Measurements from ENCODE around the gene BORCS5.

Gene BORCS5

DNA sequence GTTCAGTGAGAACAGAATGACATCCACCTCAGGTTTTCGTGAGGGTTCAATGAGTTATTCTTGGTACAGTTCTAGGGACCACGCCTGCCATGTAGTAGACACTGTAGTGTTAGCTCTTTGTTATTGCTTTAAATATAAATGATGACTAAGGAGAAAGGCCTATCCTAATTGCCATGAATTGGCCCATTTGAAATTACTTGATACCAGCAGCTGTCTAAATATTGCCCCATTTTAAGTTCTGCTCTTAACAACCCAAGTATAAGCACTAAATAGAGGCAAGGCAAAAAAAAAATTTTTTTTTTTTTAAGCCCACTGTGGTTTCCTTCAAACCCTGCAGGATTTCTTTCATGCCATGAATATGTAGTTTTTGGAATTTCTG, 84.5 kb downstream of the BORCS5 start:
- H3K4me3 ChIP-seq (replicated peaks; ENCODE audit: insufficient read depth, low read length) = no peak overlapping the region

DNA sequence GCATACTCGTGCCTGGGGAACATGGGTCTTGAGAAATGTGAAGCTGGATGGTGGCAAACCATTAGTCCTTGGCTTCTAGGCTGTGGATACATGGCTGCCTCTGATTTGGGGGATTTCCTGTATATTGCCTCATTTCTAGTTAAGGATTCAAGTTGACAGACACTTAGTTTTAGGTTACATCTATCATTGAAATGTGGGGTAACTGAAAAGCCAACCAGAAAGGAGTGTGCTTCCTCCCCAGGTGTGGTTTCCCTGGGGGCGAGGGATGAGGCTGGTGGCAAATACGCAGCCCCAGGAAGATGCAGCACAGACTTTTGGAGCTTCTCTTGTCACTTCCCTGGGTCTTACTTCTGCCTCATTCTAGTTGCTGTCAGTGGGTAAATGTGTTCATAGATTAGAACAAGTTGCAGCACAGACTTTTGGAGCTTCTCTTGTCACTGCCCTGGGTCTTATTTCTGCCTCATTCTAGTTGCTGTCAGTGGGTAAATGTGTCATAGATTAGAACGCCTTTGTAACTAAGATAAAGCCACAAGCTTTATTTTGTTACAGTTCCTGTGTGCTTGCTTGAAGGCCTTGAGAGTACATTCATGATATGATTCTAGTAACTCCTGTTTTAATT, 85.1 kb downstream of the BORCS5 start:
- Histone ChIP-seq H3K27ac (replicated peaks) (peak overlapping the region; percentile 20; the same call in 1 of the 2 replicates), H3K4me3 (replicated peaks; ENCODE audit: insufficient read depth, low read length) (no peak overlapping the region), H3K27me3 (ENCODE audit: insufficient read depth, poor library complexity, severe bottlenecking) (no peaks in the 10 kb centered on the region)
- DNase-seq (ENCODE audit: low read depth in 1 of 2, low spot score in 1 of 2) = no peak
- TF ChIP-seq POLR2AphosphoS5 (IDR thresholded peaks at IDR 0.05; ENCODE audit: low read depth) (no peak), SPI1 (IDR thresholded peaks at IDR 0.05; ENCODE audit: borderline replicate concordance, low read depth) (no peak), GABPA (IDR thresholded peaks at IDR 0.05; ENCODE audit: low read depth) (no peak)

More for the DNA sequence above, 84.5 kb downstream of the BORCS5 start:
- DNase-seq (ENCODE audit: low read depth in 1 of 2, low spot score in 1 of 2) = no peak
- no peak overlapping the region for H3K27ac ChIP-seq (replicated peaks)
- TF ChIP-seq, protein P1, sequence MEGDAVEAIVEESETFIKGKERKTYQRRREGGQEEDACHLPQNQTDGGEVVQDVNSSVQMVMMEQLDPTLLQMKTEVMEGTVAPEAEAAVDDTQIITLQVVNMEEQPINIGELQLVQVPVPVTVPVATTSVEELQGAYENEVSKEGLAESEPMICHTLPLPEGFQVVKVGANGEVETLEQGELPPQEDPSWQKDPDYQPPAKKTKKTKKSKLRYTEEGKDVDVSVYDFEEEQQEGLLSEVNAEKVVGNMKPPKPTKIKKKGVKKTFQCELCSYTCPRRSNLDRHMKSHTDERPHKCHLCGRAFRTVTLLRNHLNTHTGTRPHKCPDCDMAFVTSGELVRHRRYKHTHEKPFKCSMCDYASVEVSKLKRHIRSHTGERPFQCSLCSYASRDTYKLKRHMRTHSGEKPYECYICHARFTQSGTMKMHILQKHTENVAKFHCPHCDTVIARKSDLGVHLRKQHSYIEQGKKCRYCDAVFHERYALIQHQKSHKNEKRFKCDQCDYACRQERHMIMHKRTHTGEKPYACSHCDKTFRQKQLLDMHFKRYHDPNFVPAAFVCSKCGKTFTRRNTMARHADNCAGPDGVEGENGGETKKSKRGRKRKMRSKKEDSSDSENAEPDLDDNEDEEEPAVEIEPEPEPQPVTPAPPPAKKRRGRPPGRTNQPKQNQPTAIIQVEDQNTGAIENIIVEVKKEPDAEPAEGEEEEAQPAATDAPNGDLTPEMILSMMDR (IDR thresholded peaks at IDR 0.05; ENCODE audit: insufficient read depth, low read length) = no peak
- TF ChIP-seq SPI1 (IDR thresholded peaks at IDR 0.05; ENCODE audit: borderline replicate concordance, low read depth) = no peak
- TF ChIP-seq GABPA (IDR thresholded peaks at IDR 0.05; ENCODE audit: low read depth) = no peak
- TF ChIP-seq, protein P2, sequence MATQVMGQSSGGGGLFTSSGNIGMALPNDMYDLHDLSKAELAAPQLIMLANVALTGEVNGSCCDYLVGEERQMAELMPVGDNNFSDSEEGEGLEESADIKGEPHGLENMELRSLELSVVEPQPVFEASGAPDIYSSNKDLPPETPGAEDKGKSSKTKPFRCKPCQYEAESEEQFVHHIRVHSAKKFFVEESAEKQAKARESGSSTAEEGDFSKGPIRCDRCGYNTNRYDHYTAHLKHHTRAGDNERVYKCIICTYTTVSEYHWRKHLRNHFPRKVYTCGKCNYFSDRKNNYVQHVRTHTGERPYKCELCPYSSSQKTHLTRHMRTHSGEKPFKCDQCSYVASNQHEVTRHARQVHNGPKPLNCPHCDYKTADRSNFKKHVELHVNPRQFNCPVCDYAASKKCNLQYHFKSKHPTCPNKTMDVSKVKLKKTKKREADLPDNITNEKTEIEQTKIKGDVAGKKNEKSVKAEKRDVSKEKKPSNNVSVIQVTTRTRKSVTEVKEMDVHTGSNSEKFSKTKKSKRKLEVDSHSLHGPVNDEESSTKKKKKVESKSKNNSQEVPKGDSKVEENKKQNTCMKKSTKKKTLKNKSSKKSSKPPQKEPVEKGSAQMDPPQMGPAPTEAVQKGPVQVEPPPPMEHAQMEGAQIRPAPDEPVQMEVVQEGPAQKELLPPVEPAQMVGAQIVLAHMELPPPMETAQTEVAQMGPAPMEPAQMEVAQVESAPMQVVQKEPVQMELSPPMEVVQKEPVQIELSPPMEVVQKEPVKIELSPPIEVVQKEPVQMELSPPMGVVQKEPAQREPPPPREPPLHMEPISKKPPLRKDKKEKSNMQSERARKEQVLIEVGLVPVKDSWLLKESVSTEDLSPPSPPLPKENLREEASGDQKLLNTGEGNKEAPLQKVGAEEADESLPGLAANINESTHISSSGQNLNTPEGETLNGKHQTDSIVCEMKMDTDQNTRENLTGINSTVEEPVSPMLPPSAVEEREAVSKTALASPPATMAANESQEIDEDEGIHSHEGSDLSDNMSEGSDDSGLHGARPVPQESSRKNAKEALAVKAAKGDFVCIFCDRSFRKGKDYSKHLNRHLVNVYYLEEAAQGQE (IDR thresholded peaks at IDR 0.05; ENCODE audit: insufficient replicate concordance, low read depth) = no peak
- TF ChIP-seq POLR2AphosphoS5 (IDR thresholded peaks at IDR 0.05; ENCODE audit: low read depth) = no peak
- H3K27me3 ChIP-seq (ENCODE audit: insufficient read depth, poor library complexity, severe bottlenecking) = no peaks in the 10 kb centered on the region

DNA sequence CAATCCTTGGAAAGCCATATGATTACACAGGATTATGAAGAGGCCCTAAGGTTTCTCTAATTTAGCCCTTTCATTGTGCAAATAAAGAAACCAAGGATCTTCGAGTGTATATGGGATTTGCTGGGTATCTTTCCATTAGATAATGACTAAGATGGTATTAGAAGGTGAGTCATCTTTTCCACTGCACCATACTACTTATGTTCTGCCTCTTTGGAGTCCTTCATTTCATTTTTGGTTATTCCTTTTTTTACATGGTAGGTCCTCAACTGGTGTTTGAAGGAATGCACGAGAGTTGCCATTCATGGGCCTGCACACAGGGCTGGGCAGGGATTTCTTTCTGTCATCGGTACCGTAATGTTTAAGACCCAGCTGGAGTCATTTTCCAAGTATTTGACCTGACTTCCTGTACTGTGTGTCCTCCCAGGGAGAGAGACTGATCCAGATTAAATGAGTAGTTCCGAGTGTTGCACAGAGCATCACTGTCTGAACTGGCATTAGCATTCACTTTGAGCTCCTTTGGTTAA, 85.7 kb downstream of the BORCS5 start:
- Histone ChIP-seq H3K27me3 (ENCODE audit: insufficient read depth, poor library complexity, severe bottlenecking) (no peaks in the 10 kb centered on the region), H3K4me3 (replicated peaks; ENCODE audit: insufficient read depth, low read length) (no peak overlapping the region), H3K27ac (replicated peaks) (peak overlapping the region; percentile 20; the same call in 1 of the 2 replicates)
- DNase-seq (ENCODE audit: low read depth in 1 of 2, low spot score in 1 of 2) = no peak
- TF ChIP-seq, protein P2 (IDR thresholded peaks at IDR 0.05; ENCODE audit: insufficient replicate concordance, low read depth) = no peak
- TF ChIP-seq POLR2AphosphoS5 (IDR thresholded peaks at IDR 0.05; ENCODE audit: low read depth) (no peak), GABPA (IDR thresholded peaks at IDR 0.05; ENCODE audit: low read depth) (no peak), SPI1 (IDR thresholded peaks at IDR 0.05; ENCODE audit: borderline replicate concordance, low read depth) (no peak)
- TF ChIP-seq, protein P1 (IDR thresholded peaks at IDR 0.05; ENCODE audit: insufficient read depth, low read length) = no peak

DNA sequence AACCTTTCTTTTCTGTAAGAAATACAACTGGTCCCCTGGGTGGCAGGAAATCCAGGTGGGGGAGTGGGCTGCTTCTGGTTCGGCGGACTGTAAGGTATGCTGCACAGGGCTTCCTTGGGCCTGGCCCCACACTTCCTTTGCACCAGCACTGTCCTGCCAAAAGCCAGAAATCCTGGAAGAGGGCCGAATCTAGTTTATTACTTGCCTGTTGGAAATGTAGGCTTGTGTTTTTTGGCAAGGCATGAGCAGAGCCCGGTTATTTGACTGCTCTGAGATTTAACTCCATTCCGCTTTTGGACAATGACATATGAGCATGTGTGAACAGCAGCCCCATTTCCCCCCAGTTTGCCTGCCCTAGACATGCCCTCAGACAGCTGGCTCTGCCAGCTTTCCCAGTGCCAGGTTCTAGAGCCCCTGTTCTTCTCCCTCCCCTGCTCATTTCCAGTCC, 86.6 kb downstream of the BORCS5 start:
- H3K27me3 ChIP-seq (ENCODE audit: insufficient read depth, poor library complexity, severe bottlenecking) = no peaks in the 10 kb centered on the region
- H3K4me3 ChIP-seq (replicated peaks; ENCODE audit: insufficient read depth, low read length) = no peak overlapping the region
- H3K27ac ChIP-seq (replicated peaks) = no peak overlapping the region
- TF ChIP-seq, protein P1 (IDR thresholded peaks at IDR 0.05; ENCODE audit: insufficient read depth, low read length) = no peak
- TF ChIP-seq, protein P2 (IDR thresholded peaks at IDR 0.05; ENCODE audit: insufficient replicate concordance, low read depth) = no peak
- no peak for TF ChIP-seq SPI1 (IDR thresholded peaks at IDR 0.05; ENCODE audit: borderline replicate concordance, low read depth)
- no peak for TF ChIP-seq POLR2AphosphoS5 (IDR thresholded peaks at IDR 0.05; ENCODE audit: low read depth)
- TF ChIP-seq GABPA (IDR thresholded peaks at IDR 0.05; ENCODE audit: low read depth) = no peak
- no peak for DNase-seq (ENCODE audit: low read depth in 1 of 2, low spot score in 1 of 2)

All from HL-60 (cell line).